H1 (cell line): ENCODE data around the gene SLC2A1.

Experiments
- CTCF ChIP-seq, 3 experiments: IDR thresholded peaks; 1 replicate in 2 of 3; 2 replicates in 1 of 3; pipeline versions ENCODE4 v1.5.1 to v1.6.1; 2011; ENCODE audit warnings: low read length in 3 of 3, mild to moderate bottlenecking in 3 of 3, inconsistent platforms in 2 of 3, low read depth in 1 of 3, moderate library complexity in 1 of 3; ENCODE audit not compliant: insufficient read depth in 1 of 3; ENCODE audit errors: control extremely low read depth in 1 of 3
- EGR1 ChIP-seq: IDR thresholded peaks from 2 replicates; pipeline ENCODE4 v1.6.1; 2011; ENCODE audit warnings: low read depth, low read length, borderline replicate concordance
- EZH2 ChIP-seq: fragments of 200-600 bp; sonication (generic); IDR thresholded peaks from 2 replicates; pipeline ENCODE4 v1.7.1; 2012; ENCODE audit warnings: low read depth, mild to moderate bottlenecking, moderate library complexity, low read length, inconsistent platforms; ENCODE audit not compliant: severe bottlenecking
- HDAC6 ChIP-seq: IDR thresholded peaks from one replicate; pipeline ENCODE4 v1.7.1; 2012; ENCODE audit warnings: low read depth, mild to moderate bottlenecking, inconsistent platforms, low read length, moderate library complexity
- POLR2A ChIP-seq, 2 experiments: IDR thresholded peaks; 1 replicate in 1 of 2; 2 replicates in 1 of 2; pipeline ENCODE4 v1.6.1; 2011; ENCODE audit warnings: low read depth in 2 of 2, low read length in 2 of 2, mild to moderate bottlenecking in 2 of 2; ENCODE audit errors: control extremely low read depth in 1 of 2
- POLR2AphosphoS5 ChIP-seq: IDR thresholded peaks from 2 replicates; pipeline ENCODE4 v1.6.1; 2011; ENCODE audit warnings: low read depth, low read length
- RXRA ChIP-seq: IDR thresholded peaks from 2 replicates; pipeline ENCODE4 v1.6.1; 2011; ENCODE audit warnings: low read depth, mild to moderate bottlenecking, low read length, moderate library complexity; ENCODE audit not compliant: insufficient read depth
- SIX5 ChIP-seq: IDR thresholded peaks from 2 replicates; pipeline ENCODE4 v1.6.1; 2011; ENCODE audit warnings: mild to moderate bottlenecking, low read depth, low read length

GRCh38 chr1:42877380-42877779, 81.3 kb downstream of the SLC2A1 start:
- TF ChIP-seq EZH2, result no peak
- TF ChIP-seq SIX5, result no peak
- TF ChIP-seq RXRA, result no peak
- no peak for TF ChIP-seq HDAC6
- no peak for TF ChIP-seq CTCF (IDR thresholded peaks at IDR 0.05; ENCODE audit: control extremely low read depth in 1 of 3, insufficient read depth in 1 of 3, low read depth in 1 of 3, low read length in 3 of 3)
- TF ChIP-seq POLR2AphosphoS5, result no peak; the same call in 1 of the 2 replicates
- no peak for TF ChIP-seq POLR2A (IDR thresholded peaks at IDR 0.05; ENCODE audit: control extremely low read depth in 1 of 2, low read depth in 2 of 2, low read length in 2 of 2)
- TF ChIP-seq EGR1, result 0 out of 2 replicates have a peak, but pooled peaks have one; percentile 13
